ENCODE results near the gene KCNH1.

Gene KCNH1

GRCh38 chr1:210754878-210755665 is 378.9 kb downstream of the KCNH1 start:
- DNase-seq (ENCODE audit: low spot score), result no peak

GRCh38 chr1:210751911-210752310 is 382.0 kb downstream of the KCNH1 start:
- no peak for DNase-seq (ENCODE audit: low spot score)

- no peak for DNase-seq (ENCODE audit: low spot score)
These were observed 383.5 kb downstream of the KCNH1 start for GRCh38 chr1:210750468-210750867.

GRCh38 chr1:210748796-210749195 is 385.2 kb downstream of the KCNH1 start:
- no peak for DNase-seq (ENCODE audit: low spot score)

GRCh38 chr1:210747890-210748289 is 386.1 kb downstream of the KCNH1 start:
- DNase-seq (ENCODE audit: low spot score), result no peak

GRCh38 chr1:210747112-210747511 is 386.8 kb downstream of the KCNH1 start:
- DNase-seq (ENCODE audit: low spot score), result no peak

- no peak for DNase-seq (ENCODE audit: low spot score)
These were observed 387.8 kb downstream of the KCNH1 start for GRCh38 chr1:210746024-210746731.

- DNase-seq (ENCODE audit: low spot score), result no peak
These were observed 390.9 kb downstream of the KCNH1 start for GRCh38 chr1:210743038-210743437.

GRCh38 chr1:210741564-210741963 is 392.4 kb downstream of the KCNH1 start:
- no peak for DNase-seq (ENCODE audit: low spot score)

GRCh38 chr1:210739627-210740026 is 394.3 kb downstream of the KCNH1 start:
- DNase-seq (ENCODE audit: low spot score), result no peak

- DNase-seq (ENCODE audit: low spot score), result no peak
These were observed 395.7 kb downstream of the KCNH1 start for GRCh38 chr1:210738256-210738655.

GRCh38 chr1:210736713-210737112 is 397.2 kb downstream of the KCNH1 start:
- no peak for DNase-seq (ENCODE audit: low spot score)

GRCh38 chr1:210731597-210731996 is 402.4 kb downstream of the KCNH1 start:
- no peak for DNase-seq (ENCODE audit: low spot score)

- no peak for DNase-seq (ENCODE audit: low spot score)
These were observed 402.8 kb downstream of the KCNH1 start for GRCh38 chr1:210731193-210731592.

- no peak for DNase-seq (ENCODE audit: low spot score)
These were observed 403.9 kb downstream of the KCNH1 start for GRCh38 chr1:210730023-210730422.

GRCh38 chr1:210728437-210729149 is 405.4 kb downstream of the KCNH1 start:
- DNase-seq (ENCODE audit: low spot score), result no peak

GRCh38 chr1:210727709-210728108 is 406.2 kb downstream of the KCNH1 start:
- DNase-seq (ENCODE audit: low spot score), result no peak

GRCh38 chr1:210726621-210727020 is 407.3 kb downstream of the KCNH1 start:
- DNase-seq (ENCODE audit: low spot score), result no peak

- DNase-seq (ENCODE audit: low spot score), result no peak
These were observed 409.2 kb downstream of the KCNH1 start for GRCh38 chr1:210724768-210725167.

GRCh38 chr1:210723646-210724045 is 410.3 kb downstream of the KCNH1 start:
- DNase-seq (ENCODE audit: low spot score), result no peak

GRCh38 chr1:210722410-210723081 is 411.4 kb downstream of the KCNH1 start:
- DNase-seq (ENCODE audit: low spot score), result no peak

GRCh38 chr1:210715072-210715471 is 418.9 kb downstream of the KCNH1 start:
- DNase-seq (ENCODE audit: low spot score), result no peak

All from HuH-7.5 (cell line).